HUES6 (cell line): ENCODE measurements around the gene SLC15A3.

Source experiments
- H3K27ac ChIP-seq: 2 replicates; pipeline ENCODE4 v1.7.0; 2013; ENCODE audit warnings: low read depth, mild to moderate bottlenecking, low read length, inconsistent platforms
- H3K27me3 ChIP-seq: 2 replicates; pipeline ENCODE4 v1.6.1; 2013; ENCODE audit warnings: low read length; ENCODE audit not compliant: control insufficient read depth, insufficient read depth
- H3K36me3 ChIP-seq: 2 replicates; pipeline ENCODE4 v1.6.1; 2013; ENCODE audit warnings: low read length; ENCODE audit not compliant: control insufficient read depth, insufficient read depth
- H3K4me1 ChIP-seq: 2 replicates; pipeline ENCODE4 v1.6.1; 2013; ENCODE audit warnings: low read length; ENCODE audit not compliant: control insufficient read depth, insufficient read depth
- H3K4me3 ChIP-seq: 2 replicates; pipeline ENCODE4 v1.5.1; 2013; ENCODE audit warnings: low read depth, low read length
- H3K9ac ChIP-seq: one replicate; pipeline ENCODE4 v1.6.1; 2013; ENCODE audit warnings: mild to moderate bottlenecking, low read length
- H3K9me3 ChIP-seq: 2 replicates; pipeline ENCODE4 v1.6.1; 2013; ENCODE audit warnings: low read depth, low read length; ENCODE audit not compliant: control insufficient read depth, insufficient read depth

Gene SLC15A3

GRCh38 chr11:60929764-60930163 is 22.2 kb downstream of the SLC15A3 start:
- Histone ChIP-seq H3K4me1 (peaks cover 12% of the 10 kb centered on the region; the same call in 1 of the 2 replicates), H3K4me3 (no peak overlapping the region), H3K9ac (no peak overlapping the region), H3K27me3 (no peaks in the 10 kb centered on the region), H3K9me3 (no peaks in the 10 kb centered on the region), H3K36me3 (peaks cover 60% of the 10 kb centered on the region), H3K27ac (no peak overlapping the region)

DNA sequence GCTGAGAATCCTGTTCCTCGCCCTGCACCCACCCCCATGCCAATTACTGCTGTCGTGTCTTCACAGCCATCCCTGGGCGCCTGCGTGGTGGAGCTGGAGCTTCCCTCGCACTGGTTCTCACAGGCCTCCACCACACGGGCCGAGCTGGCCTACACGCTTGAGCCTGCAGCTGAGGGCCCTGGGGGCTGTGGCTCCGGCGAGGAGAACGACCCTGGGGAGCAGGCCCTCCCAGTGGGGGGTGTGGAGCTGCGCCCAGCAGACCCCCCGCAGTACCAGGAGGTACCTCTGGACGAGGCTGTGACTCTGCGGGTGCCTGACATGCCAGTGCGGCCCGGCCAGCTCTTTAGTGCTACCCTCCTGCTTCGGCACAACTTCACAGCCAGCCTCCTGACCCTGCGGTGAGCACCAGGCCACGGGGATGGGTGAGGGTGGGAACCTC is 23.4 kb downstream of the SLC15A3 start:
- no peaks in the 10 kb centered on the region for H3K9me3 ChIP-seq
- H3K4me3 ChIP-seq: no peak overlapping the region
- no peak overlapping the region for H3K27ac ChIP-seq
- no peaks in the 10 kb centered on the region for H3K27me3 ChIP-seq
- H3K9ac ChIP-seq: no peak overlapping the region
- peaks cover 54% of the 10 kb centered on the region for H3K36me3 ChIP-seq
- peaks cover 18% of the 10 kb centered on the region; the same call in 1 of the 2 replicates for H3K4me1 ChIP-seq

DNA sequence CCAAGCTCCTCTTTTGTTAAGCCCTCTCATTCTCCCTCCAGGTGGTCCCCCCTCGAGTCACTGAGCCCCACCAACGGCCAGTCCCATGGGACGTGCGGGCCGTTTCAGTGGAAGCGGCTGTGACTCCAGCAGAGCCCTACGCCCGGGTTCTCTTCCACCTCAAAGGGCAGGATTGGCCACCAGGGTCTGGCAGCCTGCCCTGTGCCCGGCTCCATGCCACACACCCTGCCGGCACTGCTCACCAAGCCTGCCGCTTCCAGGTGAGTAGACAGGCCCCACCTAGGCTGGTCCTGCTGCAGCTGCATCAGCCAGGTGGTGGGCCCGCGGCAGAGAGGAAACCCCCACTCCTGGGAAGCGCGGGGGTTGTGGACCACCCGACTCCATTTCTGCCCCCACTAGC is 24.4 kb downstream of the SLC15A3 start:
- no peaks in the 10 kb centered on the region for H3K9me3 ChIP-seq
- peaks cover 17% of the 10 kb centered on the region; the same call in 1 of the 2 replicates for H3K4me1 ChIP-seq
- no peaks in the 10 kb centered on the region for H3K27me3 ChIP-seq
- peaks cover 50% of the 10 kb centered on the region for H3K36me3 ChIP-seq
- no peak overlapping the region for H3K4me3 ChIP-seq
- no peak overlapping the region for H3K27ac ChIP-seq
- H3K9ac ChIP-seq: no peak overlapping the region

DNA sequence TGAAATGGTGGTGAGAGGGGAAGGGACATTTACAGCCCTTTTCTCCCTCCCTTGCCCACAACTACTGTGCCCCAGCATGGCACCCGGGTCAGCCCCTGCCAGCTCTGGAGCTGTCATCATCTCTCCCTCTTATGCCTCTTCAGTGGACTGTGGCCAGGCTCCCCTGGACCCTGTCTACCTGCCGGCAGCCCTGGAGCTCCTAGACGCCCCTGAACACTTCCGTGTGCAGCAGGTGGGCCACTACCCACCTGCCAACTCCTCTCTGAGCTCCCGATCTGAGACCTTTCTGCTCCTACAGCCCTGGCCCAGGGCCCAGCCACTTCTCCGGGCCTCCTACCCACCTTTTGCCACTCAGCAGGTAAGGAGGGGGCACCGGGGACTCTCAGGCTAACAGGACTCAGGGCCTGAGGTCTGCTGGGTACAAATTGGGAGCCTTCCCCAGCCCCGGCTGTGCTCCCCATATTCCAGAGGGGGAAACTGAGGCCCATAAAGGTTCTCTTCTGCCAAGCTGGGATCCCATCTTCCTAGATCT is 24.8 kb downstream of the SLC15A3 start:
- Histone ChIP-seq H3K27me3 (no peaks in the 10 kb centered on the region), H3K9me3 (no peaks in the 10 kb centered on the region), H3K36me3 (peaks cover 46% of the 10 kb centered on the region), H3K9ac (no peak overlapping the region), H3K4me3 (no peak overlapping the region), H3K4me1 (peaks cover 16% of the 10 kb centered on the region; the same call in 1 of the 2 replicates), H3K27ac (no peak overlapping the region)

DNA sequence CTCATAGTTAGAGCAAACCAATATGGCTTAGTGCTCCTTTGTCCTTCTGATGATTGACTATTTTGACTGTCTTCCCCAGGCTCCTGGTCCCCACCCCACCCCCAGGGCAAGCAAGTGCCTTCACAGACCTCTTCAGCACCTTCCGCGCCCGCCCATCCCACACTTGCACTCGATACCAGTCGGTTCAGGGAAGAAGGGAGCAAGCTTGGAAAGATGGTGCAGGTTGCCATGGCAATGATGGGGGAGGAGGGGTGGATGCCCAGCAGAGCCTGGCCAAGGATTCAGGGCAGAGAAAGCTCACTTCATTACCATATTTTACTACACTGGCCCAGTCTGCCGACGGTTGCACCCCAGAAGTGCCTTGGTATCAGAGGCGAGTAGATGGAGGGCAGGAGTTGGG is 25.5 kb downstream of the SLC15A3 start:
- no peak overlapping the region for H3K27ac ChIP-seq
- H3K4me1 ChIP-seq: peaks cover 16% of the 10 kb centered on the region; the same call in 1 of the 2 replicates
- no peak overlapping the region for H3K4me3 ChIP-seq
- H3K9me3 ChIP-seq: no peaks in the 10 kb centered on the region
- no peaks in the 10 kb centered on the region for H3K27me3 ChIP-seq
- H3K36me3 ChIP-seq: peaks cover 44% of the 10 kb centered on the region
- H3K9ac ChIP-seq: no peak overlapping the region

DNA sequence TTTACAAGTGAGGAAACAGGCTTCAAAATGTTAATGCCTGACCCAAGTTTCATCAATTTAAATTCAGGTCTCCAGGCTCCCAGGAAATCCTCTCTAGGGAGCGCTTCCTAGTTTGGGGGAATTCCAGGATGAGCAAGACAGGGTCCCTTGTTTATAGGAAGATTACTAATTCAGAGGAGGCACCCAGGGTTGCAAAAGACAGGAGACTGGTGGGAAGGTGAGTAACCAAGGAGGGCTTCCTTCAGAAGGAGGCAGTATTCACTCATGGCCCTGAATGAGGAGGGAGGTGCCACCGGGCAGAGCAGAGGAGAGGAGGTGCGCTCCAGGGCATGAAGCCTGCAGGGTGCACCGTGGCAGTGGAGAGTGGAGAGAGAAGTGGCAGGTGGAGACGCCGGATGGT is 26.1 kb downstream of the SLC15A3 start:
- Histone ChIP-seq H3K36me3 (peaks cover 44% of the 10 kb centered on the region), H3K4me3 (peak overlapping the region; percentile 86; the same call in 1 of the 2 replicates), H3K27ac (no peak overlapping the region), H3K27me3 (no peaks in the 10 kb centered on the region), H3K4me1 (peaks cover 16% of the 10 kb centered on the region; the same call in 1 of the 2 replicates), H3K9me3 (no peaks in the 10 kb centered on the region), H3K9ac (no peak overlapping the region)

- H3K36me3 ChIP-seq: peaks cover 44% of the 10 kb centered on the region
- H3K27me3 ChIP-seq: no peaks in the 10 kb centered on the region
- H3K9me3 ChIP-seq: no peaks in the 10 kb centered on the region
- H3K4me1 ChIP-seq: peaks cover 16% of the 10 kb centered on the region; the same call in 1 of the 2 replicates
- no peak overlapping the region for H3K27ac ChIP-seq
- H3K4me3 ChIP-seq: peak overlapping the region; percentile 86
- peak overlapping the region; percentile 32 for H3K9ac ChIP-seq
Observed at GRCh38 chr11:60924906-60925853, 26.8 kb downstream of the SLC15A3 start.

- Histone ChIP-seq H3K4me3 (peak within 1 kb of the TSS; percentile 86), H3K9ac (peak within 1 kb of the TSS; percentile 32), H3K27ac (no peak within 1 kb of the TSS)
Observed at GRCh38 chr11:60924110-60924905, 27.7 kb downstream of the SLC15A3 start, which contains the start of gene TMEM132A. TMEM132A (plus strand) TSS chr11:60924460; CDS start chr11:60924634, 174 bp downstream.

DNA sequence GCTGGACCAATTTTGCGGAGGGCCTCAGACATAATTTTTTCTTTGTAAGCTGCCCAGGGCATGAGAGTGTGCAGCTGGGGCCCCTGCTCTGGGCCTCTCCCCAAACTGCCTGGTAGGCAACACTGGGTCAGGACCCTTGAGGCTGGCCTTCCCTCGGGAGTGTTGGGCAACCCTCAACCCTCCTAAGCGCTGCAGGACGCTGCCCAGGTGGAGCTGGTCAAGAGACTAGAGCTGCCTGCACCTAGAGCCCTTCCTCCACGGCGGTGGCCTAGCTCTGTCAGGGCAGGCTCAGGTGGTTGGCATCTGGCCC is 28.2 kb downstream of the SLC15A3 start:
- H3K9ac ChIP-seq: peak overlapping the region; percentile 10

More at GRCh38 chr11:60924110-60924905, 27.7 kb downstream of the SLC15A3 start, which contains the start of gene TMEM132A:
- Histone ChIP-seq H3K4me1 (peaks cover 16% of the 10 kb centered on the region; the same call in 1 of the 2 replicates), H3K36me3 (peaks cover 41% of the 10 kb centered on the region), H3K27me3 (no peaks in the 10 kb centered on the region), H3K9me3 (no peaks in the 10 kb centered on the region)

GRCh38 chr11:60923326-60923725 is 28.6 kb downstream of the SLC15A3 start:
- Histone ChIP-seq H3K27ac (no peak overlapping the region), H3K4me1 (peaks cover 22% of the 10 kb centered on the region; the same call in 1 of the 2 replicates), H3K9me3 (no peaks in the 10 kb centered on the region), H3K4me3 (no peak overlapping the region), H3K27me3 (no peaks in the 10 kb centered on the region), H3K9ac (no peak overlapping the region), H3K36me3 (peaks cover 31% of the 10 kb centered on the region)

More for the DNA sequence above, 28.2 kb downstream of the SLC15A3 start:
- Histone ChIP-seq H3K9me3 (no peaks in the 10 kb centered on the region), H3K4me1 (peaks cover 19% of the 10 kb centered on the region; the same call in 1 of the 2 replicates), H3K27me3 (no peaks in the 10 kb centered on the region), H3K4me3 (peak overlapping the region; percentile 86), H3K36me3 (peaks cover 35% of the 10 kb centered on the region), H3K27ac (no peak overlapping the region)
